HepG2 (cell line): ENCODE measurements around the gene CNTRL. TPM values are rescaled to one million over a fixed set of nuclear protein-coding genes. Genes with fewer than 3 reads are reported as not detected.
A peak's percentile ranks its signal among the peaks of the same experiment; 100 is the strongest.
"Not testable (repeated sequence)": the region's sequence is repeated elsewhere in the genome, so short reads cannot be mapped to it uniquely, and the experiment has no call there.

Experiments used
- ATAC-seq: fragments of 200-7000 bp; cut with Tn5 transposase; 3 replicates; pipeline ENCODE4 v1.9.1; 2020; ENCODE audit warnings: mild to moderate bottlenecking, moderate library complexity
- BruUV-seq: library from RNA; stranded (reverse); fragments of 400-500 nt; replicated peaks from 2 replicates; lab custom pipeline; 2021; lab: Mats Ljungman, UMichigan
- CTCF ChIA-PET: fragments of 300-600 bp; formaldehyde crosslinking; extraction: SDS; loops from one replicate; lab custom pipeline; 2021; ENCODE audit warnings: low total read pairs, inconsistent platforms, low intra/inter-chr PET ratio; lab: Yijun Ruan, JAX
- POLR2A ChIA-PET: fragments of 350-600 bp; sonication (Branson Sonifier 250); formaldehyde crosslinking; loops from one replicate; lab custom pipeline; 2020; ENCODE audit warnings: antibody characterized with exemption, inconsistent platforms; lab: Yijun Ruan, JAX
- DNase-seq: peaks from one replicate; pipeline ENCODE4 v3.0.0-alpha.2; 2015; ENCODE audit warnings: low spot score
- FAIRE-seq: peaks from 3 replicates; lab custom pipeline; 2011; peaks lifted over from hg19 to GRCh38; lab: Jason Lieb, UNC
- H2AFZ ChIP-seq: one replicate; pipeline ENCODE4 v1.6.1; 2011; ENCODE audit warnings: low read length, inconsistent platforms
- H3K27ac ChIP-seq: fragments of 300-600 bp; 3 replicates; pipeline ENCODE4 v1.8.0; 2011; ENCODE audit warnings: mixed run types, mild to moderate bottlenecking, mixed read lengths, low read length, inconsistent platforms; ENCODE audit not compliant: insufficient read depth; ENCODE audit errors: extremely low read length
- H3K27me3 ChIP-seq, 2 experiments: fragments of 200-600 bp in 1 of 2; 2 replicates in 1 of 2; 3 replicates in 1 of 2; pipeline versions ENCODE4 v1.6.0 to v1.8.0; 2011; ENCODE audit warnings: low read length in 2 of 2, mild to moderate bottlenecking in 2 of 2, moderate library complexity in 2 of 2, inconsistent platforms in 1 of 2; ENCODE audit not compliant: insufficient read depth in 2 of 2, control insufficient read depth in 1 of 2
- H3K36me3 ChIP-seq, 2 experiments: fragments of 200-600 bp in 1 of 2; replicated peaks in 1 of 2; 2 replicates in 1 of 2; 3 replicates in 1 of 2; pipeline versions ENCODE4 v1.5.1 to v1.8.0; 2011; ENCODE audit warnings: low read length in 2 of 2, inconsistent platforms in 1 of 2; ENCODE audit not compliant: insufficient read depth in 2 of 2, control insufficient read depth in 1 of 2
- H3K4me1 ChIP-seq: 2 replicates; pipeline ENCODE4 v1.5.1; 2012; ENCODE audit warnings: low read length, inconsistent platforms; ENCODE audit not compliant: insufficient read depth
- H3K4me2 ChIP-seq: 2 replicates; pipeline ENCODE4 v1.6.0; 2011; ENCODE audit warnings: low read depth, low read length, inconsistent platforms
- H3K4me3 ChIP-seq, 3 experiments: fragments of 200-600 bp in 1 of 3; sonication (generic), shearing (Covaris generic) in 1 of 3; replicated peaks in 1 of 3; 2 replicates each; pipeline ENCODE4 v1.5.1; 2011 to 2016; ENCODE audit warnings: low read length in 3 of 3, inconsistent platforms in 2 of 3, low read depth in 2 of 3, mild to moderate bottlenecking in 2 of 3, control low read depth in 1 of 3, mixed read lengths in 1 of 3; ENCODE audit not compliant: insufficient read depth in 1 of 3
- H3K79me2 ChIP-seq: one replicate; pipeline ENCODE4 v1.6.1; 2011; ENCODE audit warnings: low read length, inconsistent platforms; ENCODE audit not compliant: insufficient read depth
- H3K9ac ChIP-seq: 2 replicates; pipeline ENCODE4 v1.6.0; 2011; ENCODE audit warnings: mild to moderate bottlenecking, low read depth, low read length, inconsistent platforms; ENCODE audit not compliant: insufficient read depth
- H3K9me3 ChIP-seq: 2 replicates; pipeline ENCODE4 v1.5.1; 2012; ENCODE audit warnings: mild to moderate bottlenecking, low read length
- H4K20me1 ChIP-seq: 2 replicates; pipeline ENCODE4 v1.6.0; 2011; ENCODE audit warnings: inconsistent platforms, mild to moderate bottlenecking, low read length, moderate library complexity; ENCODE audit not compliant: insufficient read depth
- BCL6 ChIP-seq: IDR thresholded peaks from 2 replicates; pipeline ENCODE4 v1.6.1; 2016; ENCODE audit warnings: missing genetic modification reagents, missing compliant biosample characterization
- CEBPB ChIP-seq: IDR thresholded peaks from 2 replicates; pipeline ENCODE4 v1.6.1; 2011; ENCODE audit warnings: low read depth, low read length, improper control_type of control experiment, borderline replicate concordance
- ELF3 ChIP-seq: IDR thresholded peaks from 2 replicates; pipeline ENCODE4 v1.6.1; 2016; ENCODE audit warnings: missing genetic modification reagents, missing compliant biosample characterization
- EP300 ChIP-seq, 3 experiments: sonication (generic) in 1 of 3; formaldehyde crosslinking in 1 of 3; IDR thresholded peaks; 2 replicates each; pipeline versions ENCODE4 v1.5.1 to v1.6.1; 2011 to 2020; ENCODE audit warnings: low read depth in 2 of 3, low read length in 2 of 3, borderline replicate concordance in 1 of 3, improper control_type of control experiment in 1 of 3, mild to moderate bottlenecking in 1 of 3, missing genetic modification reagents in 1 of 3, moderate library complexity in 1 of 3
- FOSL2 ChIP-seq: sonication (generic); formaldehyde crosslinking; IDR thresholded peaks from 2 replicates; pipeline ENCODE4 v1.4.0; 2020; ENCODE audit warnings: missing genetic modification reagents
- FOXA1 ChIP-seq, 2 experiments: fragments of 450-650 bp in 1 of 2; sonication (generic) in 1 of 2; formaldehyde crosslinking in 1 of 2; IDR thresholded peaks; 2 replicates each; pipeline versions ENCODE4 v1.4.0 to v1.6.1; 2016 to 2020; ENCODE audit warnings: missing genetic modification reagents in 1 of 2
- FOXK1 ChIP-seq: sonication (generic); formaldehyde crosslinking; IDR thresholded peaks from 2 replicates; pipeline ENCODE4 v1.4.0; 2020; ENCODE audit warnings: low read depth, missing genetic modification reagents, borderline replicate concordance
- FOXO1 ChIP-seq: sonication (generic); formaldehyde crosslinking; IDR thresholded peaks from 2 replicates; pipeline ENCODE4 v1.4.0; 2020; ENCODE audit warnings: missing genetic modification reagents
- FOXP4 ChIP-seq: sonication (generic); formaldehyde crosslinking; IDR thresholded peaks from 2 replicates; pipeline ENCODE4 v1.4.0; 2020; ENCODE audit warnings: missing genetic modification reagents
- GZF1 ChIP-seq: sonication (generic); formaldehyde crosslinking; IDR thresholded peaks from 2 replicates; pipeline ENCODE4 v1.5.1; 2020; ENCODE audit warnings: mild to moderate bottlenecking, missing genetic modification reagents
- IRF2 ChIP-seq: IDR thresholded peaks from 2 replicates; pipeline ENCODE4 v1.6.1; 2018; ENCODE audit warnings: missing genetic modification reagents, missing compliant biosample characterization
- KLF6 ChIP-seq: IDR thresholded peaks from 2 replicates; pipeline ENCODE4 v1.8.0; 2016; ENCODE audit warnings: missing biosample characterization, missing genetic modification reagents
- MEF2D ChIP-seq: sonication (generic); formaldehyde crosslinking; IDR thresholded peaks from 2 replicates; pipeline ENCODE4 v1.5.1; 2020; ENCODE audit warnings: mild to moderate bottlenecking, missing genetic modification reagents
- NR2F1 ChIP-seq, 2 experiments: fragments of 450-650 bp in 1 of 2; formaldehyde crosslinking in 1 of 2; IDR thresholded peaks; 2 replicates each; pipeline versions ENCODE4 v1.5.0 to v1.6.1; 2016 to 2020; ENCODE audit warnings: mild to moderate bottlenecking in 1 of 2, missing compliant biosample characterization in 1 of 2, missing genetic modification reagents in 1 of 2, moderate library complexity in 1 of 2
- NR2F2 ChIP-seq: IDR thresholded peaks from 2 replicates; pipeline ENCODE4 v1.6.1; 2012; ENCODE audit warnings: low read depth, inconsistent platforms, borderline replicate concordance
- PITX1 ChIP-seq: sonication (generic); formaldehyde crosslinking; IDR thresholded peaks from 2 replicates; pipeline ENCODE4 v1.5.1; 2020; ENCODE audit warnings: mild to moderate bottlenecking, missing genetic modification reagents
- RARA ChIP-seq: IDR thresholded peaks from 2 replicates; pipeline ENCODE4 v1.6.1; 2016; ENCODE audit warnings: missing genetic modification reagents, missing compliant biosample characterization
- RXRB ChIP-seq: IDR thresholded peaks from 2 replicates; pipeline ENCODE4 v1.6.1; 2016; ENCODE audit warnings: borderline replicate concordance, missing genetic modification reagents, missing compliant biosample characterization
- TBL1XR1 ChIP-seq: fragments of 150-350 bp; IDR thresholded peaks from 2 replicates; pipeline ENCODE4 v1.6.1; 2014; ENCODE audit warnings: borderline replicate concordance, low read length; ENCODE audit not compliant: partially characterized antibody
- THAP11 ChIP-seq: IDR thresholded peaks from 2 replicates; pipeline ENCODE4 v1.6.1; 2016; ENCODE audit warnings: missing biosample characterization, missing genetic modification reagents
- ZBTB20 ChIP-seq: sonication (generic); formaldehyde crosslinking; IDR thresholded peaks from 2 replicates; pipeline ENCODE4 v1.8.1; 2023; ENCODE audit warnings: missing genetic modification reagents, low read depth, mild to moderate bottlenecking, borderline replicate concordance
- ZNF317 ChIP-seq: sonication (generic); formaldehyde crosslinking; IDR thresholded peaks from 2 replicates; pipeline ENCODE4 v1.5.0; 2020; ENCODE audit warnings: mild to moderate bottlenecking, missing genetic modification reagents
- WGBS: methylation state at CpG from one replicate; pipeline ENCODE4 v1.1.6; 2017; ENCODE audit warnings: low lambda C conversion rate; 5-methylcytosine and 5-hydroxymethylcytosine counted together
- in situ Hi-C: cut with HindIII; loops from 2 replicates; pipeline ENCODE4 v1.10.0; 2017; ENCODE audit warnings: low pct_unique_long_range_greater_than_20kb; ENCODE audit not compliant: extremely low pct_ligation_motif_present
- intact Hi-C: fragments of 100-400 bp; cut with micrococcal nuclease; formaldehyde crosslinking; loops from one replicate; pipeline ENCODE4 v1.10.0; 2022; ENCODE audit not compliant: unreplicated experiment
- polyA plus RNA-seq, 8 experiments: library from polyadenylated mRNA; depleted of rRNA in 3 of 8; stranded (reverse) in 7 of 8; unstranded in 1 of 8; fragments of >200 nt; fragmentation: Illumina TruSeq in 4 of 8; extraction: Trizol in 4 of 8; gene quantifications; 2 replicates each; pipeline versions ENCODE4 v1.2.1 to v1.2.3, GENCODE V29; 2011 to 2016; ENCODE audit warnings: low read depth in 4 of 8, missing spikeins in 1 of 8, mixed read lengths in 1 of 8; ENCODE audit not compliant: insufficient read depth in 1 of 8
- total RNA-seq, 5 experiments: library from RNA; depleted of rRNA; stranded (reverse); fragments of >200 nt; fragmentation: Illumina TruSeq; extraction: Trizol; gene quantifications; 2 replicates each; pipeline ENCODE4 v1.2.3, GENCODE V29; 2016; ENCODE audit warnings: low read depth in 1 of 5
- TF ChIP-seq, protein P1 (sequence below): IDR thresholded peaks from 2 replicates; pipeline ENCODE4 v1.6.1; 2016; ENCODE audit warnings: low read depth

The CNTRL gene
- total and polyA plus RNA-seq, 2 of the 13 experiments (the other 11 are each of a cell fraction or from before 2014, with no cell fraction given), result 7.5 to 11.8 TPM

- in situ Hi-C loops; H4K20me1 ChIP-seq; H3K9me3 ChIP-seq; CTCF ChIA-PET; H3K9ac ChIP-seq; H3K27me3 ChIP-seq; H3K4me3 ChIP-seq; H3K36me3 ChIP-seq; BruUV-seq; H2AFZ ChIP-seq; intact Hi-C loops; POLR2A ChIA-PET; TF ChIP-seq EP300 (CRISPR knock-in tag; IDR thresholded peaks at IDR 0.05; ENCODE audit: borderline replicate concordance): not testable (repeated sequence)
- FAIRE-seq (peak; percentile 79), DNase-seq (peak; percentile 70), ATAC-seq (peak; percentile 74)
- H3K4me2 ChIP-seq, result peak overlapping the region; percentile 35; the same call in 1 of the 2 replicates
- 11% methylated on average over 1 of the region's 1 CpG for WGBS
- peaks cover 66% of the 10 kb centered on the region for H3K4me1 ChIP-seq
- H3K79me2 ChIP-seq, result peaks cover 25% of the 10 kb centered on the region
- peak overlapping the region; percentile 31 for H3K27ac ChIP-seq
- TF ChIP-seq MEF2D (CRISPR knock-in tag), result peak; percentile 54; the same call in 1 of the 2 replicates
- TF ChIP-seq FOXA1 (IDR thresholded peaks at IDR 0.05), result peak; percentile 53; the same call in 1 of the 2 replicates
- TF ChIP-seq FOXA1 (CRISPR knock-in tag; IDR thresholded peaks at IDR 0.05), result peak; percentile 72; the same call in 1 of the 2 replicates
- peak; percentile 62 for TF ChIP-seq FOSL2
- peak; percentile 52 for TF ChIP-seq TBL1XR1
- TF ChIP-seq PITX1, result 0 out of 2 replicates have a peak, but pooled peaks have one; percentile 22
- TF ChIP-seq FOXP4 (CRISPR knock-in tag), result peak; percentile 93
- TF ChIP-seq FOXK1 (CRISPR knock-in tag), result peak; percentile 85; the same call in 1 of the 2 replicates
- TF ChIP-seq, protein P1, sequence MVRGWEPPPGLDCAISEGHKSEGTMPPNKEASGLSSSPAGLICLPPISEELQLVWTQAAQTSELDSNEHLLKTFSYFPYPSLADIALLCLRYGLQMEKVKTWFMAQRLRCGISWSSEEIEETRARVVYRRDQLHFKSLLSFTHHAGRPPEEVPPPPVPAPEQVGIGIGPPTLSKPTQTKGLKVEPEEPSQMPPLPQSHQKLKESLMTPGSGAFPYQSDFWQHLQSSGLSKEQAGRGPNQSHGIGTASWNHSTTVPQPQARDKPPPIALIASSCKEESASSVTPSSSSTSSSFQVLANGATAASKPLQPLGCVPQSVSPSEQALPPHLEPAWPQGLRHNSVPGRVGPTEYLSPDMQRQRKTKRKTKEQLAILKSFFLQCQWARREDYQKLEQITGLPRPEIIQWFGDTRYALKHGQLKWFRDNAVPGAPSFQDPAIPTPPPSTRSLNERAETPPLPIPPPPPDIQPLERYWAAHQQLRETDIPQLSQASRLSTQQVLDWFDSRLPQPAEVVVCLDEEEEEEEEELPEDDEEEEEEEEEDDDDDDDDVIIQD (CRISPR knock-in tag), result peak; percentile 28; the same call in 1 of the 2 replicates
- 0 out of 2 replicates have a peak, but pooled peaks have one; percentile 17 for TF ChIP-seq KLF6
- peak; percentile 69 for TF ChIP-seq NR2F2
- peak; percentile 53; the same call in 1 of the 2 replicates for TF ChIP-seq BCL6
- 0 out of 2 replicates have a peak, but pooled peaks have one; percentile 35 for TF ChIP-seq GZF1 (CRISPR knock-in tag)
- TF ChIP-seq RARA (CRISPR knock-in tag), result peak; percentile 90
- peak; percentile 62; the same call in 1 of the 2 replicates for TF ChIP-seq ZBTB20 (CRISPR knock-in tag)
- peak; percentile 88 for TF ChIP-seq CEBPB
- peak; percentile 49; the same call in 1 of the 2 replicates for TF ChIP-seq IRF2 (CRISPR knock-in tag)
- TF ChIP-seq NR2F1 (CRISPR knock-in tag; IDR thresholded peaks at IDR 0.05), result peak; percentile 53 to 72; a peak in 2 of 4 replicates
- TF ChIP-seq ZNF317 (CRISPR knock-in tag), result 0 out of 2 replicates have a peak, but pooled peaks have one; percentile 8
- TF ChIP-seq ELF3, result peak; percentile 48; the same call in 1 of the 2 replicates
- peak; percentile 80 for TF ChIP-seq RXRB (CRISPR knock-in tag)
- TF ChIP-seq EP300 (IDR thresholded peaks at IDR 0.05; ENCODE audit: low read depth in 2 of 2, low read length in 2 of 2), result peak in 1 of 2 experiments; percentile 66; a peak in 2 of 4 replicates
- TF ChIP-seq FOXO1 (CRISPR knock-in tag), result peak; percentile 73; the same call in 1 of the 2 replicates
- 0 out of 2 replicates have a peak, but pooled peaks have one; percentile 31 for TF ChIP-seq THAP11
Measured at GRCh38 chr9:121179373-121179721, 104.6 kb downstream of the CNTRL start.
